Measurements from ENCODE around the gene DLST.

The DLST gene

GRCh38 chr14:74921987-74922751 lies 40.5 kb downstream of the DLST start:
- no peaks in the 10 kb centered on the region for H3K9me3 ChIP-seq (ENCODE audit: insufficient read depth, low read depth, low read length)
- H2AFZ ChIP-seq (ENCODE audit: low read length): no peak overlapping the region
- H3K4me1 ChIP-seq (ENCODE audit: insufficient read depth, low read length, poor library complexity, severe bottlenecking): no peaks in the 10 kb centered on the region
- H3K79me2 ChIP-seq (ENCODE audit: insufficient read depth, low read length): no peaks in the 10 kb centered on the region
- TF ChIP-seq CTCF (conservative IDR thresholded peaks at IDR 0.05; ENCODE audit: low read length): no peak
- no peak for TF ChIP-seq EZH2phosphoT487 (IDR thresholded peaks at IDR 0.05; ENCODE audit: borderline replicate concordance)
- no peaks in the 10 kb centered on the region for H4K20me1 ChIP-seq (ENCODE audit: insufficient read depth, low read length, poor library complexity, severe bottlenecking)
- no peak overlapping the region for H3K4me2 ChIP-seq (ENCODE audit: low read depth, low read length, poor library complexity, severe bottlenecking)
- no peaks in the 10 kb centered on the region for H3F3A ChIP-seq (ENCODE audit: low read depth)
- no peaks in the 10 kb centered on the region for H3K27me3 ChIP-seq (ENCODE audit: insufficient read depth, low read length, poor library complexity, severe bottlenecking)
- H3K36me3 ChIP-seq (ENCODE audit: insufficient read depth, low read length): no peaks in the 10 kb centered on the region
- no peaks in the 10 kb centered on the region for H3K9me2 ChIP-seq (replicated peaks; ENCODE audit: low read depth, low read length)
- H3K4me3 ChIP-seq (ENCODE audit: low read length, poor library complexity, severe bottlenecking): no peak overlapping the region
- H3K9ac ChIP-seq (ENCODE audit: low read depth, low read length, poor library complexity, severe bottlenecking): no peak overlapping the region

DNA sequence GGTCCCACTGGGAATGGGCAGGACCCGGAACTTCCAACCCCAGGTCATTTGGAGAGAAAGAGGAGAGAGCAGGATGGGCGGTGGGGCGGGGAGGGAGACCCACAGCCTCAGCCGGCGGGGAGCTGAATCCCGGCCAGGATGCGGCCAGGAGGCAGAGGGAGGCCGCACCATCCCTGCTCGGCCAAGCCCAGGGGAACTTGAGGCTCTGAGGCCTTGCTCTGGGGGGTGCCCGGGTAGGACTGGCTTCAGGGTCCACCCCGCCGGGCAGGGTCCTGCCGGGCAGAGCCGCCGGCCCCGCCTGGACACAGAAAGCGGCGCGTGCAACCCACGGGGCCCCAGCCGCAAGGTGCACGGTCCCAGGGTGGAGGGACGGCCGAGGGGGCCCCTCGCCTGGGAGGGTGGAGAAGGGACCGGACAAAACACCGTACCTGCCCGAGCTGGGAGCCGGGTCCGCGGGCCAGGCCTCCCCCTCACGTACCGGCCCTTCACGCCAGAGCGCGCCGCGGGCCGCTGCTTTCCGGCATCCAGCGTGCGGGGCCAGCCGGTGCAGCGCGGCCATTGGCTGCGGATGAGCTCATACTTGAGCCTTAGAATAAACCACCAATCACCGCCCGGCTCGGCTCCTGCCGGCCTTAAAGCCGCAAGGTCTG lies 41.2 kb downstream of the DLST start, which contains the start of gene RPS6KL1:
Gene RPS6KL1 (minus strand): TSS at position 509 of the 650 bp plus-strand sequence. CDS start 1,719 bp downstream, outside the sequence.
- no peak for TF ChIP-seq EZH2phosphoT487 (IDR thresholded peaks at IDR 0.05; ENCODE audit: borderline replicate concordance)
- no peak for TF ChIP-seq CTCF (conservative IDR thresholded peaks at IDR 0.05; ENCODE audit: low read length)
- H3K9me3 ChIP-seq (ENCODE audit: insufficient read depth, low read depth, low read length): no peaks in the 10 kb centered on the region
- no peaks in the 10 kb centered on the region for H3K79me2 ChIP-seq (ENCODE audit: insufficient read depth, low read length)
- no peaks in the 10 kb centered on the region for H3F3A ChIP-seq (ENCODE audit: low read depth)
- no peaks in the 10 kb centered on the region for H3K36me3 ChIP-seq (ENCODE audit: insufficient read depth, low read length)
- H3K9me2 ChIP-seq (replicated peaks; ENCODE audit: low read depth, low read length): no peaks in the 10 kb centered on the region
- H3K4me1 ChIP-seq (ENCODE audit: insufficient read depth, low read length, poor library complexity, severe bottlenecking): no peaks in the 10 kb centered on the region
- no peak within 1 kb of the TSS for H3K9ac ChIP-seq (ENCODE audit: low read depth, low read length, poor library complexity, severe bottlenecking)
- H3K27me3 ChIP-seq (ENCODE audit: insufficient read depth, low read length, poor library complexity, severe bottlenecking): no peaks in the 10 kb centered on the region
- no peaks in the 10 kb centered on the region for H4K20me1 ChIP-seq (ENCODE audit: insufficient read depth, low read length, poor library complexity, severe bottlenecking)
- no peak within 1 kb of the TSS for H3K4me2 ChIP-seq (ENCODE audit: low read depth, low read length, poor library complexity, severe bottlenecking)
- H2AFZ ChIP-seq (ENCODE audit: low read length): no peak within 1 kb of the TSS
- no peak within 1 kb of the TSS for H3K4me3 ChIP-seq (ENCODE audit: low read length, poor library complexity, severe bottlenecking)

DNA sequence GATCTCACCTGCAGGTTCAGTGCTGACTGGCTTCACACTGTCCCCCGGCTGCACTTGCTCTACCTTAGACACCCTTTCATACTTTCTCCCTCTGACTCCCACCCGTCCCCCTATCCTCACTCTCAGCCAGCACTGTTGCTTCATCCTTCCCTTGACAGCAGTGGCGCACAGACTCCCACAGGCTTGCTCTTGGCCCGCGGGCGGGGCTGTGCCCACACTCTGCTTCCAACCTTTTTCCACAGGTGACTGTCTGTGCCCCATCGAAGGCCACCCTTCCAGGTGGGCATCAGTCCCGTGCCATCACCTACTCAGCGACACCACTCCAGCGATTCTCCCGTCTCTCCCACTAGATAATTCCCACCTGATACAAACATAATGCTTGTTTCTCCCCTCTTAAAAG lies 42.3 kb downstream of the DLST start:
- Histone ChIP-seq H3K4me1 (ENCODE audit: insufficient read depth, low read length, poor library complexity, severe bottlenecking) (peaks cover 2% of the 10 kb centered on the region), H3K36me3 (ENCODE audit: insufficient read depth, low read length) (no peaks in the 10 kb centered on the region), H3K9ac (ENCODE audit: low read depth, low read length, poor library complexity, severe bottlenecking) (no peak overlapping the region), H3K4me2 (ENCODE audit: low read depth, low read length, poor library complexity, severe bottlenecking) (no peak overlapping the region), H3K27me3 (ENCODE audit: insufficient read depth, low read length, poor library complexity, severe bottlenecking) (no peaks in the 10 kb centered on the region), H4K20me1 (ENCODE audit: insufficient read depth, low read length, poor library complexity, severe bottlenecking) (no peaks in the 10 kb centered on the region), H3K9me2 (replicated peaks; ENCODE audit: low read depth, low read length) (no peaks in the 10 kb centered on the region), H3K4me3 (ENCODE audit: low read length, poor library complexity, severe bottlenecking) (no peak overlapping the region), H3F3A (ENCODE audit: low read depth) (no peaks in the 10 kb centered on the region), H3K9me3 (ENCODE audit: insufficient read depth, low read depth, low read length) (no peaks in the 10 kb centered on the region), H2AFZ (ENCODE audit: low read length) (no peak overlapping the region), H3K79me2 (ENCODE audit: insufficient read depth, low read length) (no peaks in the 10 kb centered on the region)
- TF ChIP-seq EZH2phosphoT487 (IDR thresholded peaks at IDR 0.05; ENCODE audit: borderline replicate concordance): no peak
- TF ChIP-seq CTCF (conservative IDR thresholded peaks at IDR 0.05; ENCODE audit: low read length): no peak

All from Loucy (cell line).